K562 (cell line): ENCODE results near the gene LACTB.

Experiments used
- BCL6 ChIP-seq: fragments of 250-450 bp; sonication (Bioruptor Pico); IDR thresholded peaks from 2 replicates; pipeline ENCODE4 v1.4.0; 2020
- CBX2 ChIP-seq: fragments of 200-600 bp; sonication (generic); IDR thresholded peaks from one replicate; pipeline ENCODE4 v1.6.1; 2012; ENCODE audit warnings: mild to moderate bottlenecking, low read length, inconsistent platforms; ENCODE audit not compliant: insufficient read depth, poor library complexity, severe bottlenecking
- CTCF ChIP-seq, 3 experiments: IDR thresholded peaks in 2 of 3; conservative IDR thresholded peaks in 1 of 3; 2 replicates each; pipeline ENCODE4 v1.5.1; 2011 to 2012; ENCODE audit warnings: low read length in 3 of 3, mild to moderate bottlenecking in 3 of 3, control low read depth in 2 of 3, improper control_type of control experiment in 1 of 3, inconsistent platforms in 1 of 3, low read depth in 1 of 3, mixed read lengths in 1 of 3, moderate library complexity in 1 of 3; ENCODE audit not compliant: insufficient read depth in 2 of 3
- EHMT2 ChIP-seq: fragments of 450-650 bp; IDR thresholded peaks from 2 replicates; pipeline ENCODE4 v1.6.1; 2018; ENCODE audit warnings: antibody characterized with exemption
- EP300 ChIP-seq: IDR thresholded peaks from 2 replicates; pipeline ENCODE4 v1.6.1; 2012; ENCODE audit warnings: low read length, improper control_type of control experiment
- FIP1L1 ChIP-seq: fragments of 200-400 bp; formaldehyde crosslinking; IDR thresholded peaks from 2 replicates; pipeline ENCODE4 v1.6.1; 2018; ENCODE audit warnings: mild to moderate bottlenecking, low read depth, low read length; ENCODE audit not compliant: poor library complexity, severe bottlenecking
- FOXO4 ChIP-seq: fragments of 450-650 bp; formaldehyde crosslinking; IDR thresholded peaks from 2 replicates; pipeline ENCODE4 v1.4.0; 2020; ENCODE audit warnings: mild to moderate bottlenecking, moderate library complexity
- GMEB1 ChIP-seq: fragments of 250-450 bp; sonication (Bioruptor Pico); IDR thresholded peaks from 2 replicates; pipeline ENCODE4 v1.4.0; 2020; ENCODE audit warnings: mild to moderate bottlenecking
- HDAC6 ChIP-seq: IDR thresholded peaks from 2 replicates; pipeline ENCODE4 v1.6.1; 2012; ENCODE audit warnings: low read depth, mild to moderate bottlenecking, control low read depth, inconsistent platforms, low read length, moderate library complexity
- U2AF2 ChIP-seq: fragments of 200-400 bp; formaldehyde crosslinking; optimal IDR thresholded peaks from 2 replicates; pipeline ENCODE3; 2017; ENCODE audit warnings: low read depth, mild to moderate bottlenecking, low read length
- ZKSCAN1 ChIP-seq: fragments of 150-350 bp; IDR thresholded peaks from 2 replicates; pipeline ENCODE4 v1.6.1; 2016; ENCODE audit warnings: low read depth, low read length
- TF ChIP-seq, protein P1 (sequence below): sonication (generic); formaldehyde crosslinking; IDR thresholded peaks from 2 replicates; pipeline ENCODE4 v1.8.0; 2022; ENCODE audit warnings: mild to moderate bottlenecking, missing genetic modification reagents
- TF ChIP-seq, protein P2 (sequence below): fragments of 450-650 bp; IDR thresholded peaks from 2 replicates; pipeline ENCODE4 v1.7.1; 2018; ENCODE audit warnings: mild to moderate bottlenecking, low read depth; ENCODE audit not compliant: partially characterized antibody

DNA sequence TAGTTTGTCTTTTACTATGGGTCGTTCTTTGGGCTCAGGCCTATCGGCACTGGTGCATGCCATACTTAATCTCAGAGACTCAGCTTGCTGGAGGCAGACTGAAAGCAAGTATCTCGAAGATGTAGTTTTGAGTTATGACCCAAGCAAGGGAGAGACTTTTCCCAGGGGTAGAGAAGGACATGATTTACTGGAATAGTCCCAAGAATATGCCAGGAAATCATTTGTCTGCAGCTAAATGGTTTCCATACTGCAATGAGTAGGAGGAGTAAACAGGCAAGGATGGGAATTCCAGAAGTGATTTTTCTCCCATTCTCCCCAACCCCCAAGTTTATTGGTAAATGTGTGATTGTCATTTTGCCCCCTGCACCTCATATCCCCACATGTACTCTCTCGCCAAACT, 35.4 kb upstream of the LACTB start:
- no peak for TF ChIP-seq BCL6 (CRISPR knock-in tag)
- TF ChIP-seq CTCF (IDR thresholded peaks at IDR 0.05 in 2 of 3, conservative IDR thresholded peaks at IDR 0.05 in 1 of 3; ENCODE audit: insufficient read depth in 2 of 3, low read depth in 1 of 3, low read length in 3 of 3): no peak
- TF ChIP-seq FOXO4 (CRISPR knock-in tag): no peak
- TF ChIP-seq HDAC6: no peak
- no peak for TF ChIP-seq FIP1L1
- no peak for TF ChIP-seq GMEB1
- no peak for TF ChIP-seq EP300
- TF ChIP-seq ZKSCAN1: no peak
- no peak for TF ChIP-seq U2AF2
- TF ChIP-seq, protein P1, sequence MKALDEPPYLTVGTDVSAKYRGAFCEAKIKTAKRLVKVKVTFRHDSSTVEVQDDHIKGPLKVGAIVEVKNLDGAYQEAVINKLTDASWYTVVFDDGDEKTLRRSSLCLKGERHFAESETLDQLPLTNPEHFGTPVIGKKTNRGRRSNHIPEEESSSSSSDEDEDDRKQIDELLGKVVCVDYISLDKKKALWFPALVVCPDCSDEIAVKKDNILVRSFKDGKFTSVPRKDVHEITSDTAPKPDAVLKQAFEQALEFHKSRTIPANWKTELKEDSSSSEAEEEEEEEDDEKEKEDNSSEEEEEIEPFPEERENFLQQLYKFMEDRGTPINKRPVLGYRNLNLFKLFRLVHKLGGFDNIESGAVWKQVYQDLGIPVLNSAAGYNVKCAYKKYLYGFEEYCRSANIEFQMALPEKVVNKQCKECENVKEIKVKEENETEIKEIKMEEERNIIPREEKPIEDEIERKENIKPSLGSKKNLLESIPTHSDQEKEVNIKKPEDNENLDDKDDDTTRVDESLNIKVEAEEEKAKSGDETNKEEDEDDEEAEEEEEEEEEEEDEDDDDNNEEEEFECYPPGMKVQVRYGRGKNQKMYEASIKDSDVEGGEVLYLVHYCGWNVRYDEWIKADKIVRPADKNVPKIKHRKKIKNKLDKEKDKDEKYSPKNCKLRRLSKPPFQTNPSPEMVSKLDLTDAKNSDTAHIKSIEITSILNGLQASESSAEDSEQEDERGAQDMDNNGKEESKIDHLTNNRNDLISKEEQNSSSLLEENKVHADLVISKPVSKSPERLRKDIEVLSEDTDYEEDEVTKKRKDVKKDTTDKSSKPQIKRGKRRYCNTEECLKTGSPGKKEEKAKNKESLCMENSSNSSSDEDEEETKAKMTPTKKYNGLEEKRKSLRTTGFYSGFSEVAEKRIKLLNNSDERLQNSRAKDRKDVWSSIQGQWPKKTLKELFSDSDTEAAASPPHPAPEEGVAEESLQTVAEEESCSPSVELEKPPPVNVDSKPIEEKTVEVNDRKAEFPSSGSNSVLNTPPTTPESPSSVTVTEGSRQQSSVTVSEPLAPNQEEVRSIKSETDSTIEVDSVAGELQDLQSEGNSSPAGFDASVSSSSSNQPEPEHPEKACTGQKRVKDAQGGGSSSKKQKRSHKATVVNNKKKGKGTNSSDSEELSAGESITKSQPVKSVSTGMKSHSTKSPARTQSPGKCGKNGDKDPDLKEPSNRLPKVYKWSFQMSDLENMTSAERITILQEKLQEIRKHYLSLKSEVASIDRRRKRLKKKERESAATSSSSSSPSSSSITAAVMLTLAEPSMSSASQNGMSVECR (CRISPR knock-in tag): no peak
- no peak for TF ChIP-seq EHMT2
- TF ChIP-seq, protein P2, sequence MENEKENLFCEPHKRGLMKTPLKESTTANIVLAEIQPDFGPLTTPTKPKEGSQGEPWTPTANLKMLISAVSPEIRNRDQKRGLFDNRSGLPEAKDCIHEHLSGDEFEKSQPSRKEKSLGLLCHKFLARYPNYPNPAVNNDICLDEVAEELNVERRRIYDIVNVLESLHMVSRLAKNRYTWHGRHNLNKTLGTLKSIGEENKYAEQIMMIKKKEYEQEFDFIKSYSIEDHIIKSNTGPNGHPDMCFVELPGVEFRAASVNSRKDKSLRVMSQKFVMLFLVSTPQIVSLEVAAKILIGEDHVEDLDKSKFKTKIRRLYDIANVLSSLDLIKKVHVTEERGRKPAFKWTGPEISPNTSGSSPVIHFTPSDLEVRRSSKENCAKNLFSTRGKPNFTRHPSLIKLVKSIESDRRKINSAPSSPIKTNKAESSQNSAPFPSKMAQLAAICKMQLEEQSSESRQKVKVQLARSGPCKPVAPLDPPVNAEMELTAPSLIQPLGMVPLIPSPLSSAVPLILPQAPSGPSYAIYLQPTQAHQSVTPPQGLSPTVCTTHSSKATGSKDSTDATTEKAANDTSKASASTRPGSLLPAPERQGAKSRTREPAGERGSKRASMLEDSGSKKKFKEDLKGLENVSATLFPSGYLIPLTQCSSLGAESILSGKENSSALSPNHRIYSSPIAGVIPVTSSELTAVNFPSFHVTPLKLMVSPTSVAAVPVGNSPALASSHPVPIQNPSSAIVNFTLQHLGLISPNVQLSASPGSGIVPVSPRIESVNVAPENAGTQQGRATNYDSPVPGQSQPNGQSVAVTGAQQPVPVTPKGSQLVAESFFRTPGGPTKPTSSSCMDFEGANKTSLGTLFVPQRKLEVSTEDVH: no peak
- no peak for TF ChIP-seq CBX2
